Skin epidermis (tissue), 12 donors: ENCODE results near the gene TOR2A.

Source experiments
- H3K27ac ChIP-seq, 21 experiments: fragments of 200-600 bp; sonication (generic) in 11 of 21; one replicate each; pipeline ENCODE4 v1.5.0; 2020; ENCODE audit warnings: mild to moderate bottlenecking in 3 of 21, inconsistent platforms in 2 of 21, moderate library complexity in 2 of 21
- H3K4me3 ChIP-seq, 7 experiments: fragments of 200-600 bp; sonication (generic) in 2 of 7; one replicate each; pipeline ENCODE4 v1.5.0; 2020; ENCODE audit warnings: inconsistent platforms in 2 of 7, mild to moderate bottlenecking in 2 of 7, moderate library complexity in 1 of 7

Gene TOR2A

DNA sequence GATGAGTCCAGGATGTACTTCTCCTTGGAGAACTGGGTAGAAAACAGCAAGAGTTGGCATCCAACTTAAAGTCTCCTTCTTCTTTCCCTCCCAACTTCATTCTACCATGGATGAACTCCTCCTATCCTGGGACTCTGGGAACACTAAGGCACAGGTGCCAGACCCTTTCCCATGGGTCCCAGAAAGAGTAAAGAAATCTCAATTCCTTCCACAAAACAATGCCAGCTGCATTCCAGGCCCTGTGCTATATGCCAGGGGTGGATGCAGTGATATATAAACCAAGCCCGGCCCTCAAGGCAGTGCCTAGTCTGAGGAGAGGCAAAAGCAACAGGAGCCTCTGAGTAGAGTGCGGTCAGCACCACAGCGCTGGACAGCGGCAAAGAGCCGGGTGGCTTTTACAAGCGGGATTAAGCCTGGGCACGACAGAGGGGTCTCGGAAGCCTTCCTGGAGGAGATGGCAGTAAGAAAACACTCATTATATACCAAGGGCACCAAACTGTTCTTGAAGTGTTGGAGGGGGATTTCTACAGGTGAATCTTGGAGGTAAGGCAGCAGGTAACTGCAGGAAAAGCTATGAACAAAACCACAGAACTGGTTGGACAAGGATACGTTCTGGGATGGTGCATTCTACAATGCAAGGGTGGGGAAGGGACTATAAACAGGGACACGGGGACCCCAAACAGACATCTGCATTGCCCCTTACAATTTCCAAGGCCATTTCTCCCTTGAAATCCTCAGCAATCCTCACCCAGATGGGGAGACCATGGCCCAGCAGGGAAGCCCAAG lies 16.4 kb upstream of the TOR2A start:
- H3K27ac ChIP-seq = no peak overlapping the region
- no peak overlapping the region for H3K4me3 ChIP-seq

DNA sequence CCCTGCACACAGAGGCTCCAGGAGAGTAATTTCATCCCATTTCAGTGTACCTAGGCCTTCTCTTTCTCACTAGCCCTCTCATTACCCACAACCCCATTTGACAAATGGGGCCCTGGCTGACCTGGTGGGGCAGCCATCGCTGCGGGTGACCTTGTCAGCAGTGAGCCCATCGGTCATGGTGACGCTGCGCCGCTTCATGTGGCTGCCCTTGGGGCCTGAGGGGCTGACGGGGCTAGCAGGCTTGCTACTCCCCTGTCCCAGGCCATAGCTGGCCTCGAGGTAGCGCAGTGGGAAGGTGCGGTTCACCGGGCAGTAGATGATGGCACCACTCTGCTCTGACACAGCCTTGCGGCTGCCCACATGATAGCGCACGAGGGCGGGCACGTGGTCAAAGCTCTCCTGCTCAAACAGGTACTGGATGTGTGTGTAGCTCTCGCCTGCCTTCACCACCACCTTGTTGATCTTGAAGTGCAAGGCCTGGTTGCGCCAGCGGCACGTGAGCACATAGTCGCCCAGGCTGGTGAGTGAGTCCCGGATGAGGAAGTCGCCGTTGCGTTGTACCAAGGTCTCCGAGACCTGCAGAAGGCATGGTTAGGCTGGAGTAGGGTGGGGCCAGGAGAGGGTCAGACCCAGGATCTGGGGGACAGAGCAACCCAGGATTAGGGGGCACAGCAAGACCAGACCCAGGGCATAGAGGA lies 14.1 kb upstream of the TOR2A start:
- Histone ChIP-seq H3K4me3 (no peak overlapping the region), H3K27ac (no peak overlapping the region)

DNA sequence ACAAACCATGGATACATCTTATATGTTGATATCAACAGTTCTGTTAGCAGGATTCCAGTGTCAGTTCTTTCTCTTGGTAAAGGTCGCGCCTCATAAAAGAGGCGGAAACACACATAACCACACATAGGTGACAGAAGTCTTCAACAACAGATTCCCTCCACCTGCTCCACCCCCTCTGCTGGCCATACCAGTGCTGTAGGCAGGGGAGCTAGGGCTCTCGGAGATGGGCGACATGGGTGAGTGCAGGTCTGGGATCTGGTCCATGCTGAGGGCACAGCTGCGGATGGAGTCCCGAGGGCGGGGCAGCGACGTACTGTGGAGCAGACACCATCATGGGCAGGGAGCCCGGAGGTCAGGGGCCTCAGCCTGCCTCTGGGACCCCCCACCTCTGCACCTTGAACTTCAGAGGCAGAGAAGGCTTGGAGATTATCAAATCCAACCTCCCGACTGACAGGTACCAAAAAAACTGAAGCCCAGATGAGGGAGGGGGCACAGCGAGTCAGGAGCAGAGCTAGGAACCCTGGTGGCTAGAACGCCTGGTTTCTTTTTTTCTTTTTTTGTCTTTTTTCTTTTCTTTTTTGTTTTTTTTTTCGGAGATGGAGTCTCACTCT lies 12.0 kb upstream of the TOR2A start:
- no peak overlapping the region for H3K4me3 ChIP-seq
- no peak overlapping the region for H3K27ac ChIP-seq

DNA sequence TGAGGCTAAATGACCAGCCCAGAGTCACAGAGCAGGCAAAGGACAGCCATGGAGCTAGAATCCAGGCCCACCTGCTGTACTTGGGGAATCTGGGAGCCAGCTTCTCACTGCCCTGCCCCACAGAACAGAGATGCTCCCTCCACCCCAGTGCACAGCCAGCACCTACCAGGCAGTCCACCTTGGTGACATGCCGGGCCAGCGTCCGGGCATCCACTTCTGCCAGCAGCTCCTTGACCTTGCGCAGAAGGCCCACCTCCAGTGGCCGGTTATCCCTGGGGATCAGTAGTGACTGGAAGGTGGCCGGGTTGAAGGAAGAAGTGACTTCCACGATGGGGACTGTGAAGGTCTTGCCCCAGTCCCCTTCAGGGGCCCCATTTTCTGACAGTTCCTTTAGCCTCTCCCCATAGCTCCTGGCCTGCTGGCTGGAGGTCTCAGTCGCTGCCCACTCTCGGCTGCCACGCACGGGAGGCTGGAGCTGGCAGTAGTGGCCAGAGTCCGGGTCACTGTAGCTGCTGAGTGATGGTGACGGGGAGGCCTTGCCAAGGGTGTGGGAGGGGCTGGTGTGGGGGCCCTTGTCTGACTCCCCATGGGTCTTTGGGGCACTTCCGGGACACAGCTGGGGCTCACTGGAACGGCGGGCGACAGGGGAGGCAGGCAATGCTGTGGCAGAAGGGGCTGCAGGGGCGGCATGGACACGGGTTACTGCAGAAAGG lies 9.5 kb upstream of the TOR2A start:
- no peak overlapping the region for H3K4me3 ChIP-seq
- peak overlapping the region in 2 of 21 experiments; percentile 2 to 49 for H3K27ac ChIP-seq

DNA sequence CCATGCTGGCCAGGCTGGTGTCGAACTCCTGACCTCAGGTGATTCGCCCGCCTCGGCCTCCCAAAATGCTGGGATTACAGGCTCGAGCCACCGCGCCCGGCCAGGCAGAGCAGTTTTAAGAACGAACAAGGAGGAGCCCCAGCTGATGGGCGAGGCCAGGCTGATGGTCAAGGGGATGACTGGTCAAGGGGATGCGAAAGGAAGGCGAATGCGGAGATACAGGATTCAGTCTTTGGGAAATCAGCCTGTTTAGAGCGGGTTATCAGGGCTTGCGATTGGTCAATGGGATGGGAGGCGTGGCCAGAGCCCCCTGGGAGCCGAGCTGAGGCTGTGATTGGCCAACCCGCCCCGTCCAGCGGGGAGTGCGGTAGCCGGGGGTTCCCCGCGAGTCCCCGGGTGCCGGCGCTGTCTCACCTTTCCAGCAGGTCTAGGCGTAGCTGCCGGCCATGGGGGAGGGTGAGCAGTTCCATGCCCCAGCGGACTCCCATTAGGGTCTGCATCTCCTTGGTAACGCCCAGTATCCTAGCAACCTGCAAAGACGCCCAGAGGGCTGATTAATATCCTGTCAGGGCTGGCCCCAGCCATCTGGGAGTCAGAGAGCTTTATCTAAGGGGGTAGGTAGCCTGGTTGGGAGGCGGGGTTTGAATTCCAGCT lies 7.5 kb upstream of the TOR2A start:
- no peak overlapping the region for H3K4me3 ChIP-seq
- H3K27ac ChIP-seq = peak overlapping the region in 4 of 21 experiments; percentile 19 to 79 (median 52)

DNA sequence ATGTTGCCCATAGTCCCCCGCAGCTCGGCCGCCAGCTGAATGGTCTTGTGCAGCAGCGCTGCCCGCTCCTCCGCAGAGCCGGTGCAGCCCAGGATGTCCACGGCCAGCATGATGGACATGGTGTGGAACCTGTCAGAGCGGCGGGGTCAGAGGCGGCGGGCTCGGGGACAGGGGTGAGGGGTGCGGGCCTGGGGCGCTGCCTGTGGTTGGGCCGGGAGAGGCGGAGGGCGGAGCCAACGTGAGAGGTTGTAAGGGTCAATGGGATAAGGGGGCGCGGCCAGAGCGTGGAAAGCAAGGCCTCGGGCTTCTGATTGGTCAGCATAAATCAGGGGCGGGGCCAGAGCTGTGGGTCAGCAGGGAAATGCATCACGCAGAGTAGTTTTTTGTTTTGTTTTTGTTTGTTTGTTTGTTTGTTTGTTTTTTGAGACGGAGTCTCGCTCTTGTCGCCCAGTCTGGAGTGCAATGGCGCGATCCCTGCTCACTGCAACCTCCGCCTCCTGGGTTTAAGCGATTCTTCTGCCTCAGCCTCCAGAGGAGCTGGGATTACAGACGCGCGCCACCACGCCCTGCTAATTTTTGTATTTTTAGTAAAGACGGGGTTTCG lies 6.8 kb upstream of the TOR2A start:
- Histone ChIP-seq H3K4me3 (no peak overlapping the region), H3K27ac (peak overlapping the region in 7 of 21 experiments; percentile 14 to 79 (median 54))

DNA sequence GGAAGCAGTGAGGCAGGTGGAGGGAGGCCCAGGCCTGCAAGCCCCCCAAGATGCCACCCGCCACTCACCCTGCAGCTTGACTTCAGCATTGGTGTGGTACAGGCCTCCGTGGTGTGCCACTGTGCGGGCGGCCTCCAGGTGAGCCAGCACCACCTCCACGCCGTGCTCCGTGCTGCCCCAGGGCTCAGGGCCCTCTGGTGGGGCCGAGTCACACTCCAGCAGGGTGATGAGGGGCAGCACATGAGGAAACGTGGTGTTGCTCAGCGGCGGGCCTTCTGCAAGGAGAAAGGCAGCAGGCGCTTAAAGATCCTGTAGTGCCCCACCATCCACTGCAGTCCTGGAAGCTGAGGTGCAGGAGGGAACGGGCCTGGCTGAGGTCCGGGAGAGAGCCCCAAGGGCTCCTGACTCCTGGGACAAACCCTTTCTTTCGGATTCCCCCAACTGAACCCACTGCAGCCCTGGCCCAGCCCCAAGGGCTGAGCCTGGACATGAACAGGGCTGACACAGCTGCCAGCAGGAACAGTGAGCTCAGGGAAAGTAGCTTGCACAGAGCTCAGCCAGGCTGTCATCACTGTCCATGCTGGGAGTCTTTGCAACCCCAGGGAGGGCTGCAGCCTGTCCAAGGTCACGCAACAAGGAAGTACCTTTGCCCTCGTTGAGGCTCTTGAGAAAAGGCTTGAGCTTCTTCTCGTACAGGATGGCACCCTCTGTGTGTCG lies 4.7 kb upstream of the TOR2A start:
- H3K27ac ChIP-seq = peak overlapping the region in 17 of 21 experiments; percentile 32 to 79 (median 66)
- no peak overlapping the region for H3K4me3 ChIP-seq

DNA sequence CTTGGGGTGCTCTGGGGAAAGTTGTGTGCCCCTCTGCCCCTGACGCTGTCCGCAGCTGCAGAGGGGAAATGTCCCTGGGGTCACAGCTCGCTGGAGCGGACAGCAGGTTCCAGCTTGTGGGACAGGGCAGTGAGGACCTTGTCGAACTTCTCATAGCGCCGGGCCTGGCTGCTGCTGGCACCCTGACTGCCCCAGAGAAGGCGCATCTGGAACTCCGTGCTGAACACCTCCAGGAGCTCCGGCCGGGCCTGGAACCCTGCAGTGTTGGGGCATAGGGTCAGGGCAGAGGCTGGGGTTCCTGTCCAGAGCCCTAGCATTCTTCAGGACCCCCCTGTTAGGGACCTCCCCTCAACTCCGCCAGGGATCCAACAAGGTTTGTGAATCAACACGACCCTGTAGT lies 3.6 kb upstream of the TOR2A start:
- H3K27ac ChIP-seq = no peak overlapping the region
- H3K4me3 ChIP-seq = no peak overlapping the region

DNA sequence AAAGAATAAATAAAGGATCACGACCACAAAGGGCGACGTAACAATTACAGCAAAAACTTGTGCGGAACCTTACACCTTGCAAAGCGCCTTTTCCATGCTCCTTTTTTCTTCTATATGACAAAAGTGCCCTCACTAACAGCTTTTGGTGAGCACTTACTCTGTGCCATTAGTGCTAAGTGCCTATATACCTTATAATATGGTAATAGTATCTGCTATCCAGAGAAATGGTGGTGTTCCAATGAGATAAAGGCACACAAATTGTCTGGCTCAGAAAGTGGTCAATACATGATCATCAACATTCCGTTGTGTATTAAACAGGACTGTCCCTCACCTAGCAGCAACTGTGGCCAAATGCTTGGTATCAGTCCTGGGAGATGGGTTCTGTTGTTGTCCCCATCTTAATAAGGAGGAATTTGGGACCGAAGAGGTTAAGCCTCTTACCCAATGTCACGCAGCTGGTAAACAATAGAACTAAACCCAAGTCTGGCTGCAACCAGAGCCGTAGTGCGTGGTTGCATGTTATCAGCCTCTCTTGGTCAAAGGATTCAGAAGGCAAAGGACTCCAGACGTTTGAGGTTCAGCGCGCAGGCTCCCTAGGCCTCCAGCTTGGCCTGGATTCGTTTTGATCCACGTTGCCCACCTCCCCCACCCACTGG lies 564 bp upstream of the TOR2A start:
- Histone ChIP-seq H3K4me3 (peak overlapping the region in 1 of 7 experiments; percentile 80), H3K27ac (peak overlapping the region in 14 of 21 experiments; percentile 15 to 99 (median 94))

DNA sequence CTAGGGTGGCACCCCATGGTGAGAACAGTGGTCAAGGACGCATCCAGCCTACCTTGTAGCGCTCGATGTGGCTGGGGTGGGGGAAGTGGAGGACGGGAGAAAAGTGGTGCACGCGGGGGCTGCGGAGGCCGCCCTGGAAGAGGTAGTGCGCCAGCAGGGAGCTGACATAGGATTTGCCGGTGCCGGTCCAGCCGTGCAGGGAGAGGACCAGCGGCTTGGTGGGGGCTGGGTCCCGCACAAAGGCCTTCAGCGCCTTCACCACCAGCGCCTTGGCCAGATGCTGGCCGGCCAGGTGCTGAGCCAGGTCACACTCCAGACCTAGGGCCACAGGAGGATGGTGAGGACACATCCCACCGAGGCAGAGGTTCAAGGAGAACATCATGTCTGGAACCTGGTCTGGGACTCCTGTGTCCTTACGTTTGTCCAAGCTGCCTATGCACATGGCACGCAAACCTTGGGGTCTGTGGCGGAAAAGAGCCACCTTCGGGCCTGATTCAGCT lies 797 bp downstream of the TOR2A start:
- Histone ChIP-seq H3K27ac (peak overlapping the region in 19 of 21 experiments; percentile 88 to 99 (median 96)), H3K4me3 (peak overlapping the region; percentile 58 to 92 (median 68))

DNA sequence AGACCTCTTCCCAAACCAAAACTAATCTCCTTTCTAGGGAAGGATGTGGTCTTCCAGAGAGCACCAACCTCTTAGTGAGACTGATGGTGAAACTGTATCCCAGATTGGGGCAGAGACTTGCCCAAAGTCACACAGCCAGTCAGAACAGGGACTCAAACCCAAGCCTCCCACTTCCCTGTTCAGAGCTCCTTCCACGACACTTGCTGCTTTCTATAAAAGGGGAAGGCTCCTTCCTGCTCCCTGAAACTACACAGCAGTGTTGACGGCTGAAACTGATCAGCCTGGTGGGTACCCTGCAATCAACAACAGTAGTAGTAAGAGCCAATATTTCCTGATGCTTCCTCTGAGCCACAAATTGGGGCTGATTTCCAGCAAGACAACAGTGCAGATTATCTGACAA lies 1.5 kb downstream of the TOR2A start:
- peak overlapping the region in 2 of 21 experiments; percentile 94 to 98 for H3K27ac ChIP-seq

DNA sequence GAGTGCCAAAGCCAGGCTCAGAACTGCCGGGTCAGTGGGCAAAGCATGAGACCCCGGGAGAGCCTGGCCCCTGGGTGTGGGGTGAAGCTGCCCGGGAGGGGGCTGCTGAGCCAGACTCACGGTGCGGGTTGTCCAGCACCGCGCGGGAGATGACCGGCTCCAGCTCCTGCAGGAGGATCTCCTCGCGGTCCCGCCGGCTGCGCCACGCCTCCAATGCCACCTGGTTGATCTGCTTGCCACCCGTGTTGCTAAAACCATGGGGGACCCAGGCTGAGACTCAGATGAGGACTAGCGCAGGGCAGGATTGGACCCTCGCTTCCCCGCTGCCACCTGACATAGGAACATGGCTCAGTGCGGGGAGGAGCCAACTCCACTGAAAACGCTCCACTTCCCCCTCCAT lies 2.6 kb downstream of the TOR2A start:
- no peak overlapping the region for H3K4me3 ChIP-seq
- no peak overlapping the region for H3K27ac ChIP-seq

More for the DNA sequence above, 1.5 kb downstream of the TOR2A start:
- no peak overlapping the region for H3K4me3 ChIP-seq

DNA sequence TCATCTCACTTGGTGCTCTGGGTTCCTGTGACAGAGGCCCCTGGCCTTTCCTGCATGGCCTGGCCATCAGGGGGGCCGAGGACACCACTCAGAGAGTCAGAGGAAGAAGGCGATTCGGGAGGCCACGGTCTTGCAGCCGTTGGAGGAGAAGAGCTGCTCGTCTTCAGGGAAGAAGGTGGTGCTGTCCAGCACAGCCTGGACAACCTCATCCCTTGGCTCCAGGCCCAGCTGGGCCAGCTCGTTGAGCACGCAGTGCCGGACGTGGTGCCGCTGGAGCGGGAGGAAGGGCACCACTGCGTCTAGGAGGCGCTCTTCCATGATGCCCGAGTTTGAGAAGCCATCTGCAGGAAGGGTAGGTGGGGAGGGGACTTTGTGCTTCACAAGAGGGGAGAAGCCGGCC lies 3.2 kb downstream of the TOR2A start:
- no peak overlapping the region for H3K27ac ChIP-seq

DNA sequence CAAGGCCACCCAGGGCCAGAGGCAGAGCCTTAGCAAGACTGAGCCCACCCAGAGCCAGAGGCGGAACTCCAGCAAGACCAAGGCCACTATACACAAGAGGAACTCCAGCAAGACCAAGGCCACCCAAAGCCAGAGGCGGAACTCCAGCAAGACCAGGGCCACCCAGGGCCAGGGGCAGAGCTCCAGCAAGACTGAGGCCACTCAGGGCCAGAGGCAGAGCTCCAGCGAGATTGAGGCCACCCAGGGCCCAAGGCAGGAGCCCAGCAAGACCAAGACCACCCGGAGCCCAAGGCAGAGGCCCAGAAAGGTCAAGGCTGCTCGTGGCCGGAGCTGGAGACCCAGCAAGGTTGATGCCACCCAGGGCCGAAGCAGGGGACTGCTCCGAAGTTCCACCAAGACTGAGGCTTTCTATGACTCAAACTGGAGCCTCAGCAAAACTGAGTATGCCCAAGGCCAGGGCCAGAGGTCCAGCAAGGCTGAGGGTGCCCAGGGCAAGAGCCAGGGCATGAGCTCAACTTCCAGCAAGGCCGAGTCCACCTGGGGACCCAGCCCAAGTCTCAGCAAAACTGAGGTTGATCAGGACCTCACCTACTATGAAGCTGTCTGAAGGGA lies 4.2 kb downstream of the TOR2A start:
- Histone ChIP-seq H3K27ac (no peak overlapping the region), H3K4me3 (no peak overlapping the region)

More for the DNA sequence above, 3.2 kb downstream of the TOR2A start:
- H3K4me3 ChIP-seq = no peak overlapping the region

DNA sequence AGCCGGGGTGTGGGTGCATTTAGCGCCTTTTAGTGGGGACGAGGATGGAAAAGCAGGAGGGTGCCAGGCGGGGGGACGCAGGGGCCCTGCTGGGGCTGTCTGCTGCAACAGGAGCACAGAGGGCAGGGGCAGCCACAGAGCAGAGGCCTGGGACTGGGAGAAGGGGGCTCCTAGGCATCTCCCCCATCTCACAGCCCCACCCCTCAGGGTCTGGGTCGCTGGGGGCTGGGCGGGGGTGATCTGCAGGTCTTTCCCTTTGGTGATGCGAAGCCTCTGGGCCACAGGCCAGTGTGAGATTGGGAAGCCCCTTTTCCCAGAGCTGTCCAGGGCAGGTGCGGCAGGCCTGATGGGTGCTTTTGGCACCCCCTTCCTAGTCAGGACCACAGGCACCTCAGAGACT lies 4.8 kb downstream of the TOR2A start:
- no peak overlapping the region for H3K4me3 ChIP-seq
- H3K27ac ChIP-seq = no peak overlapping the region

DNA sequence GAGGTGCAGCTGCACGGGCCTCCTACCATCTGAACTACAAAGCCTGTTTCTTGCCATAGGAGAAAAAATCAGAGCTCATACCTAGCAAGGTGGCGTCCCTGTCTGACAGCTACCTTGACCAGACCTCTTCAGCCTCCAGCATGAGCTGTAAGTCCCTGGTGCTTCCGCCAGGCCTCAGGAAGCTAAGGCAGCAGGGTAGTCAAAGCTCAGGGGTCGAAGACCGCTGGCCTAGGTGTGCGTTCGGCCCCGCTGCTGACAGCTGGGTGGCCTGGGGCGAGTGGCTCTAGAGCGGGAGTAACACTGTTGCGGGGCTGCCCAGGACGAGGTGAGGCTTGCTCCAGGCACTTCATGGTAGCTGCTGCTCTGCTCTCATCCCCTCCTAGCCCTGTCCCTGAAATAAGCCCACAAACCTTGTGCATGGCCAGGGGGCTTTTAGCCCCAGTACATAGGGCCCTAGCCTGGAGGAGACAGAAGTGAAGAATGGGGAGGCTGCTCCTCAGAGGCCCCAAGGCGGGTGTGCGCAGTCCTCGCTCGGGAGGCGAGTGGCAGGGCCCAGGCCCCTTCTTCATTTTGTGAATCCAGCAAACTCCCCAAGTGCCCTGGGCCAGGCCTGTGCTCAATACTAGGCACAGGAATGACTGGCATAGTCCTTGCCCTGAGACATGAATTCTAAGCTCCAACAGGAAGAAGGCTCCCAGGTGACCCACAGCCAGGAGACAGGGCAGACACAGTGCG lies 5.4 kb downstream of the TOR2A start:
- no peak overlapping the region for H3K27ac ChIP-seq
- no peak overlapping the region for H3K4me3 ChIP-seq

DNA sequence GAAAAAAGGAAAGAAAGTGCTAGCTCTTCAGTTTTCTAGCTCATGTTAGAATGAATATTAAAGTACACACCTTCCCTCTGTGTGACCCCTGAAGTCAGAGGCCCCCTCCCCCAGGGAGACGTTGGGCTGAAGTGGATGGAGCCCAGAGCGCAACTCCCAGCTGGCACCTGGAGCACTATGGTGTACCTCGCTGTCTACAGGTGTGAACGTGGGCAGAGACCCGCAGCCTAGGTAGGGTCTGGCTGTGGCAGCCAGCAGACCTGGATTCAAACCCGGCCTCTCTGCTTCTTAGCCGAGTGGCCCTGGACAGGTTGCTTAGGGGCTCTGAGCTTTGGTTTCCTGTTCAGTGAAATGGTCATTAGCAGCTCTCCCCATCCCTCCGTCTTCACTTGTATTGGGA lies 6.3 kb downstream of the TOR2A start:
- Histone ChIP-seq H3K27ac (no peak overlapping the region), H3K4me3 (no peak overlapping the region)
